GM12873 (cell line): Measurements from ENCODE around the gene NLRP4.

ENCODE experiments used
- TF ChIP-seq, protein P1 (sequence below): IDR thresholded peaks from 2 replicates; pipeline ENCODE4 v1.5.1; 2012; ENCODE audit warnings: low read depth, mild to moderate bottlenecking, moderate library complexity, low read length, control low read depth; ENCODE audit not compliant: insufficient read depth; ENCODE audit errors: missing control alignments

NLRP4 gene

DNA sequence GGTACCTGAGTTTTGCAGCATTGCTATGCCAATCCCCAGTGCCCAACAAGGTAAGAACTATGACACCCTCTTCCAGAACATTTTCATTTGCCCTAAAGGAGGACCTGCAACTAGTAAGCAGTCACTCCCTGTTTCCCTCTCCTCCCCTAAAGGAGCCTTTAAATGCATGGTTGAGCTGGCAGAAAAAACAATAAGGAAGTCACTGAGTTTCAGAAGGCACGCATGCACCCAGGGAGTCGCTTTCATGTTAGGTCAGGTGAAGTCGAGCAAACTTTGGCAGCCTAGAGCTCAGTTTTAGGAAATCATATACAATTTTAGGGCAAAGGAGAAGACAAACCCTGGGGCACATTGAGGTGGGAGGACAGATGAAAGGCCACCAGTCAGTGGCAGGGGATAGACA is 16.3 kb upstream of the NLRP4 start:
- TF ChIP-seq, protein P1, sequence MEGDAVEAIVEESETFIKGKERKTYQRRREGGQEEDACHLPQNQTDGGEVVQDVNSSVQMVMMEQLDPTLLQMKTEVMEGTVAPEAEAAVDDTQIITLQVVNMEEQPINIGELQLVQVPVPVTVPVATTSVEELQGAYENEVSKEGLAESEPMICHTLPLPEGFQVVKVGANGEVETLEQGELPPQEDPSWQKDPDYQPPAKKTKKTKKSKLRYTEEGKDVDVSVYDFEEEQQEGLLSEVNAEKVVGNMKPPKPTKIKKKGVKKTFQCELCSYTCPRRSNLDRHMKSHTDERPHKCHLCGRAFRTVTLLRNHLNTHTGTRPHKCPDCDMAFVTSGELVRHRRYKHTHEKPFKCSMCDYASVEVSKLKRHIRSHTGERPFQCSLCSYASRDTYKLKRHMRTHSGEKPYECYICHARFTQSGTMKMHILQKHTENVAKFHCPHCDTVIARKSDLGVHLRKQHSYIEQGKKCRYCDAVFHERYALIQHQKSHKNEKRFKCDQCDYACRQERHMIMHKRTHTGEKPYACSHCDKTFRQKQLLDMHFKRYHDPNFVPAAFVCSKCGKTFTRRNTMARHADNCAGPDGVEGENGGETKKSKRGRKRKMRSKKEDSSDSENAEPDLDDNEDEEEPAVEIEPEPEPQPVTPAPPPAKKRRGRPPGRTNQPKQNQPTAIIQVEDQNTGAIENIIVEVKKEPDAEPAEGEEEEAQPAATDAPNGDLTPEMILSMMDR = no peak

DNA sequence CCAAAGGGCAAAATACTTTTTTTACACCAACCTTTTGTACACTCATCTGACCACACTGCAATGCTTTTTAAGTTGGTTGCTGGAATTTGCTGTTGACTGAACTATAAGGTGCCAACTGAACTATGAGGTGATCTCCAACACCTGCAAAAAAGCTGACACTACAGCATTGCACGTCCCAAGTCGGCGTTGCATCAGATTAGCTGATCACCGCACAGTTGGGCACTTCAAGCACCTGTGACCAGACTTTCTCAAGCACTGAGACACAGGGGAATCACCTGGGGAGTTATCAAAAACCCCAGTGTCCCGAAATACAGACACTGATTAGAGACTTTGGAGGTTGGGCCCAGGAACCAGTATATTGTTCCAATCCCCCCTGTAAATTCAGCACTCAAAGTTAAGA is 5.7 kb upstream of the NLRP4 start:
- TF ChIP-seq, protein P1 = no peak

DNA sequence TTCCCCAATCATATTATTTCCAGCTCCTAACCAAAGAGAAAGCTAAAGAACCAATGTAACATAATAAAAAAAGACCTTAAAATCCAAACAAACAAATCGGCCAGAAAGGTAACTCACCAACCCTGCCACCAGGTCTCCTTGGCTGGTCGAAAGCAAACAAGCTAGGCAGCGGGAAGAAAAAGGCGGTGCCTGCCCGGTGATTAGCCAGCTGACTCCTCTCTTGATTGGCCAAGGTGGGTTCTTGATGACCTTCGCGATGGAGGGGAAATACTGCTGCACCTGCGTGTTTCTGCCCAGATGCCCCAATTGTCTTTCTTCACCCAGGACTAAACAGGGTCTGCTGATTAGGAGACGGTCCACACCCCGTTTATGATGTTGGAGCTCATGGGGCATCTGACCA is 4.5 kb upstream of the NLRP4 start, which contains the start of gene NLRP11:
Gene NLRP11, minus strand, starts transcription at position 154 of the 400 bp plus-strand sequence. CDS start 13,825 bp downstream, outside the sequence.
- TF ChIP-seq, protein P1 = no peak

DNA sequence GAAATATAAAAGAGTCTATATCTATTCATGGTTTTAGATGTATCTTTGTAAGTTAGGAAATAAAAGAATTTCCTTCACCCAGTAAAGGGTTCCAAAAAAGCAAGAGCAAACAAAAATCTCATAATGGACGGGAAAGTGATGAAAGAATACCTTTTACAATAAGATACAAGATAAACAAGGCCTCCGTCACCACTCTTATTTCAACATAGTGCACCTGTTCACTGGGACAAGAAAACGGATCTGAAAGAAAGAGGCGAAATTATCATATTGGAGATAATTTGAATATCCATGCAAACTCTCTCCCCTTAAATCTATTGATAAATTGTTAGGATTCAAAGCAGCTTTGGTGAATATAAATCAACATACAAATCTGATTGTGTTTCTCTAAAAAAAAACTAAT is 3.7 kb upstream of the NLRP4 start:
- TF ChIP-seq, protein P1 = no peak

DNA sequence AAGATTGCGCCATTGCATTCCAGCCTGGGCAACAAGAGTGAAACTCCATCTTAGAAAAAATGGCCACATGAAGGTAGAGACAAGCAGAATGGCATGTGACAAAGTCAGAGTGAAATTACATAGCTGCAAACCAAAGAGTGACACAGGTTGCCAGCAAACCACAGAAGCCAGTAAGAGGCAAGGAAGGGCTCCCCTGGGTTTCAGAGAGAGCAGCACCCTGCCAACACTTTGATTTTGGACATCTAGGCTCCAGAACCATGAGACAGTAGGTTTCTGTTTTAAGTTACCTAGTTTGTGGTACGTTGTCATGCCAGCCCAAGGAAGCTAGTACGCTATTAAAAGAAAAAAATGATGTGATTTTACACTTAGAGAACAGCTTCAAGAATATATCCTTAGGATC is 1.9 kb downstream of the NLRP4 start:
- TF ChIP-seq, protein P1 = no peak

DNA sequence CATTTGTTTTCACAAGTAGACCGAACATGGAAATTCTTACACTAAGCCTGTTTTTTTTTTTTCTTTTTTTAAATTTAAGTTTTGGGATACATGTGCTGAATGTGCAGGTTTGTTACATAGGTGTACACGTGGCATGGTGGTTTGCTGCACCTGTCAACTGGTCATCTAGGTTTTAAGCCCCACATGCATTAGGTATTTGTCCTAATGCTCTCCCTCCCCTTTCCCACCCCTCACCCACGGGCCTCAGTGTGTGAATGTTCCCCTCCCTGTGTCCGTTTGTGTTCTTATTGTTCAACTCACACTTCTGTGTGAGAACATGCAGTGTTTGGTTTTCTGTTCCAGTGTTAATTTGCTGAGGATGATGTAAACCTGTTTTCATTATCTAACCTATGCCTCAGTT is 2.6 kb downstream of the NLRP4 start:
- TF ChIP-seq, protein P1 = no peak

DNA sequence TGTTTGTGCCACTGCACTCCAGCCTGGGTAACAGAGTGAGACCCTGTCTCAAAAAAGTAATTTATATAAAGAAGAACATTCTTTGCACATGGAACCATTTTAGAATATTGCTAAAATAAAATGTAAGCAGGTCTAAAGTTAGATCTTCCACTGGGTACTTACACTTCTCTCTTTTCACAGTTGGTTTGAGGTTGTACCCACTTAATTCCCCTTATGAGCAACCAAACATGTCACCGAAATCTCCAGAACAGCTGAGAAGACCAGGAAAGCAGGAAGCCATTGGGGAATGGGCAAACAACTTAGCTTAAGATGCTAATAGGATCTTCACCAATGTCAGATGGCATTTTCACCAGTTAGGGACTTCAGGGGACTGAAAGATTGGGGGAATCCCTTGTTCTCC is 18.8 kb downstream of the NLRP4 start:
- TF ChIP-seq, protein P1 = no peak
